ENCODE results near the gene CAPNS1. TPM values are rescaled to one million over a fixed set of nuclear protein-coding genes. Genes with fewer than 3 reads are reported as not detected.

CAPNS1 gene
- total and polyA plus RNA-seq, 2 of the 13 experiments (the other 11 are each of a cell fraction or from before 2014, with no cell fraction given), result 322 to 526 TPM

- TF ChIP-seq CTCF (CRISPR knock-in tag; IDR thresholded peaks at IDR 0.05), result 0 out of 2 replicates have a peak, but pooled peaks have one; percentile 21
- no peak for TF ChIP-seq ONECUT2 (CRISPR knock-in tag; IDR thresholded peaks at IDR 0.05)
- TF ChIP-seq ZFP36 (IDR thresholded peaks at IDR 0.05; ENCODE audit: borderline replicate concordance, low read depth, low read length, partially characterized antibody), result no peak
- TF ChIP-seq GMEB1 (CRISPR knock-in tag; IDR thresholded peaks at IDR 0.05; ENCODE audit: borderline replicate concordance), result peak; percentile 81
- TF ChIP-seq HDAC1 (CRISPR knock-in tag; IDR thresholded peaks at IDR 0.05), result peak; percentile 84
- no peak for TF ChIP-seq ZBTB7A (CRISPR knock-in tag; IDR thresholded peaks at IDR 0.05)
- TF ChIP-seq ZNF510 (CRISPR knock-in tag; IDR thresholded peaks at IDR 0.05; ENCODE audit: low read depth), result peak; percentile 89; the same call in 1 of the 2 replicates
- peak; percentile 47; the same call in 1 of the 2 replicates for TF ChIP-seq ARID5B (CRISPR knock-in tag; IDR thresholded peaks at IDR 0.05)
- TF ChIP-seq ZNF790 (CRISPR knock-in tag; IDR thresholded peaks at IDR 0.05; ENCODE audit: borderline replicate concordance), result peak; percentile 84; the same call in 1 of the 2 replicates
- TF ChIP-seq SMARCE1 (IDR thresholded peaks at IDR 0.05; ENCODE audit: borderline replicate concordance), result no peak
- peak; percentile 70; the same call in 1 of the 2 replicates for TF ChIP-seq ZNF12 (CRISPR knock-in tag; IDR thresholded peaks at IDR 0.05)
- peak; percentile 84; the same call in 1 of the 2 replicates for TF ChIP-seq ZNF33B (CRISPR knock-in tag; IDR thresholded peaks at IDR 0.05)
- TF ChIP-seq HIVEP1 (CRISPR knock-in tag; IDR thresholded peaks at IDR 0.05), result peak; percentile 61; the same call in 1 of the 2 replicates
- no peak; the same call in 1 of the 2 replicates for TF ChIP-seq CSRNP1 (CRISPR knock-in tag; IDR thresholded peaks at IDR 0.05)
- TF ChIP-seq SALL2 (CRISPR knock-in tag; IDR thresholded peaks at IDR 0.05), result peak; percentile 86; the same call in 1 of the 2 replicates
- TF ChIP-seq IKZF4 (CRISPR knock-in tag; IDR thresholded peaks at IDR 0.05; ENCODE audit: borderline replicate concordance, low read depth, not compliant biosample characterization), result peak; percentile 85
- 0 out of 2 replicates have a peak, but pooled peaks have one; percentile 41 for TF ChIP-seq PCBP1 (IDR thresholded peaks at IDR 0.05; ENCODE audit: borderline replicate concordance, low read depth, low read length)
- TF ChIP-seq AHR (CRISPR knock-in tag; IDR thresholded peaks at IDR 0.05), result peak; percentile 94
- peak; percentile 60; the same call in 1 of the 2 replicates for TF ChIP-seq CREBL2 (CRISPR knock-in tag; IDR thresholded peaks at IDR 0.05; ENCODE audit: borderline replicate concordance)
These were observed 25.0 kb upstream of the CAPNS1 start, which contains the start of gene POLR2I (continued) for GRCh38 chr19:36114721-36115452.

Data from HepG2 (cell line).